Measurements from ENCODE around the gene FOXG1.

FOXG1 gene

DNA sequence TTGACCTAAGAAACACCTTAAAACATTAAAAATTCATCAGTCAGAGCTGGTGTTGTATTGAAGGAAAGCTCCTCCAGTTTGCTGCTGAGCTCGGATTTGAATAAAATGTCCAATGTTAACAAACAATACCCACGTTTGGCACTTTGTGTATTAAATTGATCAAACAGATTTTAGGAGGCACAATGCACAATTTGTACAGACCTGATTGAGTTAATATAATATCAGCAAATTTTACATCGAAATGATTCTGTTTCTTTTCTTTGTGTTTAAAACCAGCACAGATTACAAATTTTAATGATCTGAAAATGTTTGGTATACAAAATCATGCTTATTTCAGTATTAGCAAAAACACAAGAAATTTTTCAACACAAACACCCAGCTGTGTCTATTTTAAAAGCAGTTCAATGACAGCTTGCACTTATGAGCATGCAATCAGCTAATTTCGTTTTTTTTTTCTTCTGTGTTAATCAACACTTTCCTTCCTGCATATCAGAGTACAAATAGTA, 2.8 kb upstream of the FOXG1 start:
- Histone ChIP-seq H3K9me2 (ENCODE audit: low read depth, low read length) (no peaks in the 10 kb centered on the region), H3K4me1 (ENCODE audit: insufficient read depth, low read length, severe bottlenecking) (no peaks in the 10 kb centered on the region), H3K79me2 (ENCODE audit: insufficient read depth, low read length) (no peaks in the 10 kb centered on the region), H3K9ac (ENCODE audit: low read length) (no peak overlapping the region), H4K20me1 (ENCODE audit: insufficient read depth, low read length) (no peaks in the 10 kb centered on the region), H3K4me3 (ENCODE audit: low read depth, low read length, poor library complexity, severe bottlenecking) (no peak overlapping the region), H3K9me3 (ENCODE audit: low read length) (no peaks in the 10 kb centered on the region), H3K36me3 (ENCODE audit: insufficient read depth, low read length) (no peaks in the 10 kb centered on the region), H3K27me3 (ENCODE audit: insufficient read depth, low read length) (no peaks in the 10 kb centered on the region), H3K4me2 (ENCODE audit: low read length) (no peak overlapping the region), H2AFZ (ENCODE audit: low read length) (no peak overlapping the region), H3K27ac (ENCODE audit: low read depth, low read length, poor library complexity, severe bottlenecking) (no peak overlapping the region), H3F3A (ENCODE audit: insufficient read depth, low read length) (no peaks in the 10 kb centered on the region)
- no peak for TF ChIP-seq EZH2 (IDR thresholded peaks at IDR 0.05; ENCODE audit: borderline replicate concordance, low read length)
- TF ChIP-seq, protein P1, sequence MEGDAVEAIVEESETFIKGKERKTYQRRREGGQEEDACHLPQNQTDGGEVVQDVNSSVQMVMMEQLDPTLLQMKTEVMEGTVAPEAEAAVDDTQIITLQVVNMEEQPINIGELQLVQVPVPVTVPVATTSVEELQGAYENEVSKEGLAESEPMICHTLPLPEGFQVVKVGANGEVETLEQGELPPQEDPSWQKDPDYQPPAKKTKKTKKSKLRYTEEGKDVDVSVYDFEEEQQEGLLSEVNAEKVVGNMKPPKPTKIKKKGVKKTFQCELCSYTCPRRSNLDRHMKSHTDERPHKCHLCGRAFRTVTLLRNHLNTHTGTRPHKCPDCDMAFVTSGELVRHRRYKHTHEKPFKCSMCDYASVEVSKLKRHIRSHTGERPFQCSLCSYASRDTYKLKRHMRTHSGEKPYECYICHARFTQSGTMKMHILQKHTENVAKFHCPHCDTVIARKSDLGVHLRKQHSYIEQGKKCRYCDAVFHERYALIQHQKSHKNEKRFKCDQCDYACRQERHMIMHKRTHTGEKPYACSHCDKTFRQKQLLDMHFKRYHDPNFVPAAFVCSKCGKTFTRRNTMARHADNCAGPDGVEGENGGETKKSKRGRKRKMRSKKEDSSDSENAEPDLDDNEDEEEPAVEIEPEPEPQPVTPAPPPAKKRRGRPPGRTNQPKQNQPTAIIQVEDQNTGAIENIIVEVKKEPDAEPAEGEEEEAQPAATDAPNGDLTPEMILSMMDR (IDR thresholded peaks at IDR 0.05; ENCODE audit: low read length), result no peak

DNA sequence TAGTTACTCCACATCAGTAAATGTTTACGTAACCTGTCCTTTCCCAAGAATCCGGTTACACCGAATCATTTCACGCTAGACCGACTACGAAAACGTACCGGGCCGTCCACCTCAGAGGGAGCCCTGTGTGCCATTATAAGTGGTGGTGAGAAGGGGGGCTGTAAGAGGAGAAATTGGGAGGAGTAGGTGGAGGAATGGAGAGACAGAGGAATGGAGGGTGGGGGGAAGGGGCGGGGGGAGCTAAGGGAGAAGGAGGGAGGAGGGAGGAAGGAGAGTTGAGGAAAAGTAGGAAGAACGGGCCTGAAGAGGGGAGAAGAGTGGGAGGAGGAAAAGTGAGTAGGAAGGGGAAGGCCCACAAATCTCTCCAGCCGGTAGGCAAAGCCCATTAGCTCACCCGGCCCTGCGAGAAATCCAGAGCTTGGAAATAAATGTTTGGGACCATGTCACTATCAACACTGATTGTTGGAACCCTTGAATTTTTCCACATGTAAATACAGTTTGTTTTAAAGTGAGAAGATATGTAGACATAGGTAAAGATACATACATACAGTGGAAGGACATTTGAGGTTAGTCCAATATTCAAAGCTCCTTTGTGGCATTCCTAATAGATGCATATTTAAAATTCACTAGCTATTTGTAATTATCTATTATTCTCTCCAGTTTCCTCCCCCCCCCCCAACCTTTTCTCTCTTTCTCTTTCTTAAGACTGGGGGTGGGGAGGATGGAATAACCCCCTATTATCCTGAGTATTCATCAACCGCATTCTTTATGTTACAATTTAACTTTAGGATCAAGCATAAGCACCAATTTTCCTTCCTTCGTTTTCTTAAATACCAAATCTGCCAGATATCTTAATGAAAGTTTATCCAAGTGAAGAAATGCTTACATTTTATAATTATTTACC, 2.1 kb upstream of the FOXG1 start:
- Histone ChIP-seq H3K79me2 (ENCODE audit: insufficient read depth, low read length) (no peaks in the 10 kb centered on the region), H3K27me3 (ENCODE audit: insufficient read depth, low read length) (no peaks in the 10 kb centered on the region), H2AFZ (ENCODE audit: low read length) (no peak overlapping the region), H4K20me1 (ENCODE audit: insufficient read depth, low read length) (no peaks in the 10 kb centered on the region), H3K9me2 (ENCODE audit: low read depth, low read length) (no peaks in the 10 kb centered on the region), H3F3A (ENCODE audit: insufficient read depth, low read length) (no peaks in the 10 kb centered on the region), H3K36me3 (ENCODE audit: insufficient read depth, low read length) (no peaks in the 10 kb centered on the region), H3K4me1 (ENCODE audit: insufficient read depth, low read length, severe bottlenecking) (no peaks in the 10 kb centered on the region), H3K27ac (ENCODE audit: low read depth, low read length, poor library complexity, severe bottlenecking) (no peak overlapping the region), H3K9me3 (ENCODE audit: low read length) (no peaks in the 10 kb centered on the region), H3K4me2 (ENCODE audit: low read length) (no peak overlapping the region), H3K9ac (ENCODE audit: low read length) (no peak overlapping the region), H3K4me3 (ENCODE audit: low read depth, low read length, poor library complexity, severe bottlenecking) (no peak overlapping the region)
- TF ChIP-seq EZH2 (IDR thresholded peaks at IDR 0.05; ENCODE audit: borderline replicate concordance, low read length), result no peak
- TF ChIP-seq, protein P1 (IDR thresholded peaks at IDR 0.05; ENCODE audit: low read length), result no peak

DNA sequence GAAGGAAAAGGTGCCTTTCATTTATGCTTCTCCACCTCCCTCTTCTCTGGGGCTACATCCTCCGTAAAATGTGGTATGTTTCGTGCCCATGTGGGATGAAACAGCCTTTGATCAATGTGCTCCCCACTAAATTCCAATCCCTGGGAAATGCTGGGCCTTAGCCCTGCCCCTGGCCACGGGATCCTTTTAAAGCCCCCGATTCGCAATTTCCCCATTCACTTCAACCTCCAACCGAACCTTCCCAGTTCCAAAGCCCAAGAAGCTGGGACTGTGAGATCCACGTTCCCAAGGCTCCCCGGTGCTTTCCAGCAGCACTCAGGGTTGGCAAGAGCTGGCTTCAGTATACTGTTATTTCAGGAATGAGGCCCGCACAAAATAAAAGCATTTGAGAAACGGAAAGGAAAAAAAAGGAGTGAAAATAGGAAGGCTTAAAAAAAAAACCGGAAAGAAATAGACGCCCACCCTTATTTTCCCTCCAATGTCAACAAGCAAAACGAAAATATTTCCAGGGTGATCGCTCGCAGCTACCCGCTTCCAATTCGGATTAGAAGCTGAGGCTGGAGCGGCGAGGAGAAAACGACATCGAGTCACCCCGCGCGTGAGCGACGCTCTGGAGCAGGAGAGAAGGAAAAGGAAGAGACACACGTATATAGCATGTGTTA, 1.3 kb upstream of the FOXG1 start:
- Histone ChIP-seq H3K4me3 (ENCODE audit: low read depth, low read length, poor library complexity, severe bottlenecking) (no peak overlapping the region), H3K27me3 (ENCODE audit: insufficient read depth, low read length) (no peaks in the 10 kb centered on the region), H3K79me2 (ENCODE audit: insufficient read depth, low read length) (no peaks in the 10 kb centered on the region), H3K9me3 (ENCODE audit: low read length) (no peaks in the 10 kb centered on the region), H3K27ac (ENCODE audit: low read depth, low read length, poor library complexity, severe bottlenecking) (no peak overlapping the region), H3K4me2 (ENCODE audit: low read length) (no peak overlapping the region), H3K36me3 (ENCODE audit: insufficient read depth, low read length) (no peaks in the 10 kb centered on the region), H4K20me1 (ENCODE audit: insufficient read depth, low read length) (no peaks in the 10 kb centered on the region), H3F3A (ENCODE audit: insufficient read depth, low read length) (no peaks in the 10 kb centered on the region), H3K9me2 (ENCODE audit: low read depth, low read length) (no peaks in the 10 kb centered on the region), H3K4me1 (ENCODE audit: insufficient read depth, low read length, severe bottlenecking) (no peaks in the 10 kb centered on the region), H2AFZ (ENCODE audit: low read length) (no peak overlapping the region), H3K9ac (ENCODE audit: low read length) (no peak overlapping the region)
- TF ChIP-seq, protein P1 (IDR thresholded peaks at IDR 0.05; ENCODE audit: low read length), result no peak
- no peak for TF ChIP-seq EZH2 (IDR thresholded peaks at IDR 0.05; ENCODE audit: borderline replicate concordance, low read length)

All from OCI-LY1 (cell line).